CD4-positive, alpha-beta T cell treated with Interleukin-4 for 4 hours (primary cell): Measurements from ENCODE around the gene ODAD4.

Experiments
- DNase-seq: peaks from one replicate; pipeline ENCODE4 v3.0.0-alpha.2; 2020

Gene ODAD4

DNA sequence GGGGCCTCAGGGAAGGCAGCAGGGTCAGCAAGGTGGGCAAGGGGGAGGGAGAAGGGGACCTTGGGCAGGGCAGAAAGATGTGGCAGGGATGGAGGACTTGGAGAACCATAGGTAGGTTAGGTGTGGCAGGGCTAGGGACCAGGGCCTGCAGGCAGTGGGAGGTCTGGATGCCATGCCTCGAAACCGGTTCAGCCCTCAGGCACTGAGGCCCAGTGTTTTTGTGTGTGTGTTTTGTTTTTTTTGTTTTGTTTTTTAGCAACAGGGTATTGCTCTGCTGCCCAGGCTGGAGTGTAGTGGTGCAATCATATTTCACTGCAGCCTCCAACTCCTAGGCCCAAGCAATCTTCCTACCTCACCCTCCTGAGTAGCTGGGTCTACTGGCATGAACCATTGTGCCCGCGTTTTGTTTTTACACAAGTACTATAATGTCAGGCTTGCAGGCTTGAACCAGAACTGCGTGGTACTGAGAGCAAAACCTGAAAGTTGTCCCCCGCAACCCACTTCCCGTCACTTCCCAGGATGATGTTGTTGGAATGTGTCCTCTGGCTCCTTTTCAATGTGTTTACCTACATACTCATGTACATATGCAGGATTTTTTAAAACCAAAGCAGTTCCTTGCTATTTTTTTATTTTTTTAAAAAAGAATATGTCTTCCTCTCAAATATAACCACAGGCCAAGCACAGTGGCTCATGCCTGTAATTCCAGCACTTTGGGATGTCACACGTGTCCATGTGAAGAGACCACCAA lies 12.4 kb downstream of the ODAD4 start:
- DNase-seq = no peak

DNA sequence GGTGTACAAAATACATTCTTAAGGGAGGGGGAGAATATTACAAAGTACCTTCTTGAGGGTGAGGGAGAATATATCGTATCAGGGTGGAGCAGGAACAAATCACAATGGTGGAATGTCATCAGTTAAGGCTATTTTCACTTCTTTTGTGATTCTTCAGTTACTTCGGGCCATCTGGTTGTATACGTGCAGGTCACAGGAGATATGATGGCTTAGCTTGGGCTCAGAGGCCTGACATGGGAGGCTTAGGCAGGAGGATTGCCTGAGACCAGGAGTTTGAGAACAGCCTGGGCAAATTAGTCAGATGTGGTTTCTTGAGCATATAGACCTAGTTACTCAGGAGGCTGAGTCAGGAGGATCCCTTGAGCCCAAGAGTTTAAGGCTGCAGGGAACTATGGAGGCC lies 13.1 kb downstream of the ODAD4 start:
- no peak for DNase-seq

DNA sequence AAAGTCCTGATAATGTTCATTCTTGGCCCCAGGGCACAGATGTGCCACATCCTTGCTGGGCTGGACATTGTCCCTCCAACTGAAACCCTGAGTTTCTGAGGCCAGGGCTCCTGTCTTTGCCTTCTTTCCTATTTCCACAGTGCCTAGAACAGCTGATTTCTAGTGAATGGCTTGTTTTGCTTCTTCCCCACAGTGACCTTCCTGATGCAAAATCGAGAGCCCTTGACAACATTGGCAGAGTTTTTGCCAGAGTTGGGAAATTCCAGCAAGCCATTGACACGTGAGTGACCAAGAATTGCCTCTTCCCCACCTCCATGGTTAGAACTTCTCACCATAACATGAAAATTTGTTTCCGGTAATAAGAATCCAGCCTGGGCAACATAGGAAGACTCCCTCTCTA lies 14.5 kb downstream of the ODAD4 start:
- DNase-seq = no peak

DNA sequence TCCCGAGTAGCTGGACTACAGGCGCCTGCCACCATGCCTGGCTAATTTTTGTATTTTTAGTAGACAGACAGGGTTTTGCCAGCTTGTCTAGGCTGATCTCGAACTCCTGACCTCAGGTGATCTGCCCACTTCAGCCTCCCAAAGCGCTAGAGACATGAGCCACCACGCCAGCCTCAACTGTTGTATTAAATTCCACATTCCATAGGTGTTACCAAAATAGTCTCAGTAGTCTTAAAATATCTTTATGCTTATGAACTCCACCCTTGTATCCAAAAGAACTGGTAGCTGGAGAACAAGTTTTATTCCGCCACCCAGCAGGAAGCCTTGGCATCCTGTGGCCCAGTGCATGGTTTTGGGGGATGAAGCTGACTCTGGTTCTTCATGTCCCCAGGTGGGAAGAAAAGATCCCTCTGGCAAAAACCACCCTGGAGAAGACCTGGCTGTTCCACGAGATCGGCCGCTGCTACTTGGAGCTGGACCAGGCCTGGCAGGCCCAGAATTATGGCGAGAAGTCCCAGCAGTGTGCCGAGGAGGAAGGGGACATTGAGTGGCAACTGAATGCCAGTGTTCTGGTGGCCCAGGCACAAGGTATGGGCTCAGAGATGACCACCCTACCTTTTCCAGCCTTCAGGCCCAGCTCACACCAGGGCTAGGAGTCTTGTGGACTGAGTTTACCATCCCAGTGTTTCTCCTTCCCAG lies 18.5 kb downstream of the ODAD4 start:
- DNase-seq = no peak

DNA sequence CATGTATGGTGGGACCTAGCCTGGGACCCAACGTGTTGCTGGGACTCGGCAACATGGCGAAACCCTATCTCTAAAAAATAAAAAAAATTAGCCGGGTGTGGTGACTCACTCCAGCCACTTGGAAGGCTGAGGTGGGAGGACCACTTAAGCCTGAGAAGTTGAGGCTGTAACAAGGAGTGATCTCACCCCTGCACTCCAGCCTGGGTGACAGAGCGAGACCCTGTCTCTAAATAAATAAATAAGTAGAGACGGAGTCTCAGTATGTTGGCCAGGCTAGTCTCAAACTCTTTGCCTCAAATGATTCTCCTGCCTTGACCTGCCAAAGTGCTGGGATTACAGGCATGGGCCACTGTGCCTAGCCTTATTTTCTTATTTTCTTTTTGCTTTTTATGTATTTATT lies 26.1 kb downstream of the ODAD4 start:
- DNase-seq = no peak

DNA sequence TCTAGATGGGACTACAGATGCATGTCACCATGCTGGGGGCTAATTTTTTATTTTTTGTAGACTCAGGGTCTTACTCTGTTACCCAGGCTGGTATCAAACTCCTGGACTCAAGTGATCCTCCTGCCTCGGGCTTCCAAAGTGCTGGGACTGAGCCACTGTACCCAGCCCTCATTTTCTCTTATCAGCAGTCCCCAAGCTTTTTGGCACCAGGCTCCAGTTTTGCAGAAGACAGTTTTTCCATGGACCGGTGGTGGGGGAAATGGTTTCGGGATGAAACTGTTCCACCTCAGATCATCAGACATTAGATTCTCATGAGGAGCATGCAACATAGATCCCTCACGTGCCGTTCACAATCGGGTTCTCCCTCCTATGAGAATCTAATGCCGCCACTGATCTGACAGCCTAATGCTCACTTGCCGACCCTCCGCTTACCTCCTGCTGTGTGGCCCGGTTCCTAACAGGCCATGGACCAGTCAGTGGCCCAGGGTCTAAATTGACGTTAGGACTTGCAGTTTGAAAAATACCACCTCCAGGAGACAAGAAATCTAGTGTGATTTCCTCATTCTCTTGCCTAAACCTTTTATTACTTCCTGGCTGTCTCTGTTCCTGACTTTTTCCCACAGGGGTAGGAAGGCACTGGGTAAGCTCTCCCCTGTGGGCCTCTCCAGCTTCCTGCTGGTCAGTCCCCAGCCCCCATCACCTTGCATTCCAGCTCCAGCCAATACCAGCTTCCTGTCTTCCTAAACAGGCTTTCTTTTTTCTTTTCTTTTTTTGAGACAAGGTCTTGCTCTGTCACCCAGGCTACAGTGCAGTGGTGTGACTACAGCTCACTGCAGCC lies 26.8 kb downstream of the ODAD4 start:
- no peak for DNase-seq

DNA sequence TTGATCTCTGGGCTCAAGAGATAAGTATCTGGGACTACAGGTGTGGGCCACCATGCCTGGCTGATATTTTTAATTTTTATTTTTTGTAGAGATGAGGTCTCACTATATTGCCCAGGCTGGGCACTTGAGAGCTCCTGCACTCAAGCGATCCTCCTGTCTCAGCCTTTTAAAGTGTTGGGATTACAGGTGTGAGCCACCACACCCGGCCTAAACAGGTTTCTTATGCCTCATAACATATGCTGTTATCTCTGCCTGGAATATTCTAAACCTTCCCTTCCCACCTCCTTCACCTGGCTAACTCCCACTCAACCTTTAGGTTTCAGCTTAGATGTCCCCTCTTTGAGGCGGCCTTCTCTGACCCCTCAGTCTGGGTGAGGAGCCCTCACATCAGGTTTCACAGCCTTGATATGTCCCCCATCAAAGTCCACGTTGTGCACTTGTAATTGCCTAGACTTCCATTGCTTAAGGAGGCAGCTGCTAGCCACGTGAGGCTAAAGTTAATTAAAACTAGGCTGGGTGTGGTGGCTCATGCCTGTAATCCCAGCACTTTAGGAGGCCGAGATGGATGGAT lies 27.5 kb downstream of the ODAD4 start:
- no peak for DNase-seq

DNA sequence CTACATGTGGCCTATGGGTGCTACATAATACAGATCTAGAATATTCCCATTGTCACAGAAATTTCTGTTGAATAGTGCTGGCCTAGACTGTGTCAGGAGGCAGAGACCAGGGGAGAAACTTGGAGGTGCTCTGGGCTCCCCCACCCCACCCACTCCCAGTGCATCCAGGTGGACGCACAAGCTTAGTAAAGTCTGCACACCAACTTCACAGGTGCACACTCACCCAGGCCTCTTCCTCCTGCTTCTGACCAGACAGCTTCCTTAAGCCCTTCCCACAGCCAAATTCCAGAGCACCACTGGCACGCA lies 28.6 kb downstream of the ODAD4 start:
- no peak for DNase-seq

DNA sequence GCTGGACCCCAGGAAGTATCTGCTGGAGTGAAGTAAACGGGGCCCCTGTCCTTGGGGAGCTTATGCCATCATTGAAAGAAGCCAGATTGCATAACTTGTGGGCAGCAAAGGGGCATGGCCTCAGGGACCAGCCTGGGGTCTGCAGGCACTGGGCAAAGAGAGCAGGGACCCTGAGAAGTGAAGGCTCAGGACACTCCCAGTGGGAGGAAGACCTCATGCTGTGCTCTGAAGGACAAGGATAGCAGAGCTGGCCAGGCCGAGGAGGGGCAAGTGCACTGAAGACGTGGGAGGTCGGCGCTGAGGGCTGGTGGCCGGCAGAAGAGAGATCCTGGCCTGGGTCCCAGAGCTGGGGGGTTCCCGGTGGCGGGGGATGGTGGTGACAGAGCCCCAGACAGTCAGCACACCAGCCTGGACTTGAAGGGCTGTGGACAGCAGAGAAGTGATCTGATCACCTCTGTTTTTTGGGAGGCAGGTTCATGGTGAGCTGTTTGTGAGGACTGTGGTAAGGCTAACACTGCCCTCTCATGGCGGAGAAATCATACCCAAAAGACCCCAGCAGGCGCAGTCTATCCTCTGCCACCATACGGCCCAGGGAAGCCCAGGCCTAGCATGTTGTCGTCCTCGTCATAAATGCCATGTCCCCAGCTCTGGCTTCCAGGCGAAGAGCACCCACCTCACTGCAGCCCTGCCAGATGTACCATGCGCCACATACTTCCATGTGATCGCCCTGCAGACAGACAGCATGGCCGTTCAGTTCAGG lies 29.1 kb downstream of the ODAD4 start:
- DNase-seq = no peak

DNA sequence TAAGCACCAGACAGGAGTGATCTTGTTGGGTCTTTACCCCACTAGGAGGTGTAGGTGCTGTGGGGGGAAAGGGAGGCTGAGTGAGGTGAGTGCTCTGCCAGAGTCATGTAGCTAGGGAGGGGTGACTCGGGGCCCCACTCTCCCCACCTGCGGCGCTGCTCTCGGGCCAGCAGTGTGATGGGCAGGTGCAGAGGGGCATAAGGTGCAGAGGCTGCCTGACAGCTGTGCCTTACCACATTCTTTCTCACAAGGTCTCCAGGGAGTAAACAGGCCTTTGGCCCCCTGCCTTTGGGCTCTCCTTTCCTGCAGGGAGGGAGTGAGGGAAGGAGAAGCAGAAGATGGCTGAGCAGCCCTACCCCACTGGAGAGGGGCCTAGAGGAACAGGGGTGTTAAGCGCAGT lies 31.7 kb downstream of the ODAD4 start:
- DNase-seq = no peak

DNA sequence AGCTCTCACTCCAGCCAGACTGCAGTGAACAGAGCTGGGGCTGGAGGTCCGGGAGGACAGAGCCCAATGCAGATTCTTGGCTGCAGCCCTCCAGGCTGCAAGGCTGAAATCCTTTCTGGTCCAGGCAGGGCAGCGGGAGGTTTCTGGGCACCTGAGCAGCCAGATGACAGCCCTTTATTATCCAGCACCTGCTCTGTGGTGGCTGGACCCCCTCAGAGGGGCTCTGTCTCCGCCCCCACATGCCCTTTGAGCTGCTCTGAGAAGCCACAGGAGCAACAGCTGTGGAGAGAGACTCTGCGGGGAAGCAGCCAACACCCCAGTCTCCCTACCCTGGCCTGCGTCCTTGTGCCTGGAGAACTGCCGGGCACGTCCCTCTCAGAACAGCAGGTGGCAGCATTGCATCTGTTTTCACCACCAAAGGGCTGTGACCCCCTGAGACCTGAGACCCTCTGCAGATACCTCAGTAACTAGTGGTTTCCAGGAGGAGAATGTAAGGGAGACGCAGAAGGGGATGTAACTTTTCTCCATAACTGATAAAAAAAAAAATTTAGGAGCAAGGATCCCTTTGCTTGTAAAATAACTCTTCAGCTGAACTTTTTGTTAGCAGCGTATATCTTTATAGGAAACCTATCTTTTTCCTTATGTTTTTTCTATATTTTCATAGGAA lies 32.5 kb downstream of the ODAD4 start:
- DNase-seq = peak; percentile 64

DNA sequence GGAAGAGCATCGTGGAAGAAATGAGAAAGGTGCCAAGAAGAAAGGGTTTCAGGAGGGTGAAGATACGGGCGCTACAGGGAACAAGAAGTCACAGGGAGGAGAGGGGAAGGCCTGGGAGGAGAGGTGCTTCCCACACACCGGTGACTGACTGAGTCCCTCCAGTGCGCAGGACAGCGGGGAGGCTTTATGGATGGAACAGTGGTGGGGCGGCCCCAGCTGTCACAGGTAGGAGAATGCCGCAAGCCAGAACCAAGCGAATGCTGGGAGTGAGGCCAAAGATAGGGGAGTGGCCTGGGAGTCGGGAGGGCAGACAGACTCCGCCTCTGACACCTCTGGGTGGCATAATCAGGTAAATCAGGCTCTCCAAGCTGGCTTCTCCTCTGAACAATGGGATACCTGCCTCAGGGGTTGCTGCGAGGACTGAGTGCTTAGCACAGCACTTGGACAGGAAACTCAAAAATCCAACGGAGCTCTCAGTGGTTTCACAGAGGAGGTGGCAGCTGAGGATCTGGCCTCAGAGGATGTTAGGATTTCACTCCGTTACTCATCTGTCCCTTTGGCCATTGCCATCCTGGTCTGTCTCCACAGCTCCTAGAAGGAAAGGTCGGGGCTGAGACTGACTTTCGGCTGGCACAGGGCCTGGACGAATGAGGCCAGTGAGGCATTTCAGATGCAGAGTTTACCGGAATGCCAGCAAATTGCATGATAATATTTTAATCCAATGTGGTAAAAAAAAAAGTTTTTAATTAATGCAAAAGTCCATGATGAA lies 35.5 kb downstream of the ODAD4 start:
- peak; percentile 70 for DNase-seq

DNA sequence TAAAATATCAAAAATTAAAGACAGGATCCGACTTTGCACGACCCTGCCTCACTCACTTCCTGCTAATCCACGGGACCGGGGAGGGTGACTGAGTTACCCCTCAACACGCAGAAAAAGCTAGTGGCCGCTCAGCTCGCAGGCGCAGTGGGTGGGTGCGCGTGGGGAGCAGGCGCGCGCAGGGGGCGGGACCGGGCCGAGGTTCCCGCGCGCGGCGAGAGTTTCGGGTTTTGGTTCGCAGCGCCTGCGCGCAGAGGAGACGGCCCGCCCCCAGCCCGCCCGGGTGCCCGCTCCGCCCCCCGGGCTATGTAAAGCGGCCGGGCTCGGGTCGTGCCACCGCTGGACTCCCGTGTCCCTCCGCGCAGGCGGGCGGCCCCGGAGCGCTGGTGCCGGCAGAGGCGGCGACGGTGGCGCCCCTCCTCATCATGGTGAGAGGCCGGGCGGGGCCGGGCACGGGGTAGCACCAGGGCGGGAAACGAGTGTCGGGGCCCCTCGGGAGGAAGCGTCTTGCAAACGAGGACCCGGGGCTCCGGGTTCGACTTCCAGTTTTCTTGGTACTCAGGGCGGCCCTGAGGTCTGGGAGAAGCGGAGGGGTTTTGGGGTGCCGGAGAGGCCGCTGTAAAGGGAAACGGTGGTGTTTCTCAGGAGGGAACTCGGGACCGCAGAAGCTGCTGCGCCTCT lies 36.2 kb downstream of the ODAD4 start, which contains the start of gene CNP:
CNP (plus strand) TSS at position 333 of the 678 bp plus-strand sequence; CDS start at position 423, 90 bp downstream.
- DNase-seq = peak; percentile 88

DNA sequence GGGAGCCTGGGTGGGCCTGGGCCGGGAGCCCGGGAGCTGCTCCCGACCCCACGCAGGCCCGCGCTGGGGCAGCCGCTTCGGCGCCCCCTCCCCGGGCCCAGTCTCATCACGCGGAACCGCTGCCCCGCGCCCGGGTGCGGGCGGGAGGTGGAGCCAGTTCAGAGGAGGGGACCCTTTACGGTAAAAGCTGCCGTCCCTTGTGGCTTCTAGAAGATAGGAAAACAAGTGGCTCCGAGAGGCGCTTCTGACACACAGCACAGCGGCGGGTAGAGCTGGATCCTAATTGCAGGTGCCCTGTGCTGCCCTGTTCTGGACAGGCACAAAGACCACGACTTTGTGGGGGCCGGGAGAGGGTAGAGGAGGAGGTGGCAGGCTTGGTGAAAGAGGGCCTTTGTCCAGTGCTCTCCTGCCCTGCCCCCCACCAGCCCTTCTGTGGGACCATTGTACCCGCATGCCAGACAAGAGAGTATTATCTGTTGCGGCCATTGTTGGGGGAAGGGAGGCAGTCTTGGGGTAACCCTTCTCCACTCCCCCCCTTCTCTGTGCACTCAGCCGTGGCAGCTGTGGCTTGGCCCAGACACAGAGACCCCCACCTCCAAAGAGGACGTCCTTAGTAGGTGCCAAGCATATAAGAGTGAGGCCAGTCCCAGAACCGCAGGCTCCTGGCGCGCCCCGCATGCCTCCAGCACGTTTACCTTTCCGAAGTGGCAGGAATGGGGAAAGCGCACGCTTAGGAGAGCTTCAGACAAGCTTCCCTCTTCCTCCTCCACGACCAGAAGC lies 36.9 kb downstream of the ODAD4 start:
- DNase-seq = peak; percentile 22

DNA sequence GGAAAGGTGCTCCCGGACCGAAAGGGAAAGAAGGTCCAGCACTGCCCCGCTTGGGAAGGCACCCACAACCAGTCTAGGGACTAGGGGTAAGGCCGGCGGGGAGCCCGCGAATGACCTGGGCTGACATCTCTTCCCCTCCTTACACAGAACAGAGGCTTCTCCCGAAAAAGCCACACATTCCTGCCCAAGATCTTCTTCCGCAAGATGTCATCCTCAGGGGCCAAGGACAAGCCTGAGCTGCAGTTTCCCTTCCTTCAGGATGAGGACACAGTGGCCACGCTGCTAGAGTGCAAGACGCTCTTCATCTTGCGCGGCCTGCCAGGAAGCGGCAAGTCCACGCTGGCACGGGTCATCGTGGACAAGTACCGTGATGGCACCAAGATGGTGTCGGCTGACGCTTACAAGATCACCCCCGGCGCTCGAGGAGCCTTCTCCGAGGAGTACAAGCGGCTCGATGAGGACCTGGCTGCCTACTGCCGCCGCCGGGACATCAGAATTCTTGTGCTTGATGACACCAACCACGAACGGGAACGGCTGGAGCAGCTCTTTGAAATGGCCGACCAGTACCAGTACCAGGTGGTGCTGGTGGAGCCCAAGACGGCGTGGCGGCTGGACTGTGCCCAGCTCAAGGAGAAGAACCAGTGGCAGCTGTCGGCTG lies 37.6 kb downstream of the ODAD4 start:
- DNase-seq = no peak

DNA sequence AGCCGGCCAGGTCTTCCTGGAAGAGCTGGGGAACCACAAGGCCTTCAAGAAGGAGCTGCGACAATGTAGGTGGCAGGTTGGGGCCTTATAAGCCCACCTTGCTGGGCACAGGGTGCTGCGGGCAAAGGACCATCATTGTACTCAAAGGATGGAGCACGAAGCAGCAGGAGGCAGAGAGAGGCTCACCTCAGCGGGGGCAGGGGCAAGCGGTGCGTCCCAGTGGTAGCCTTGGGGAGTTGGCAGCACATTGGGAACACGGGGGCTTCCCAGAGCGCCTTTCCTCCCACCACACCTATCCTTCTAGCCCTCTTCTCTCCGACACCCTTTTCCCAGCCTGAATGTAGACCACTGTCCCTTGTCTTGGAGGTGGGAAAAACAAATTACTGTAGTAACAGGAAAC lies 38.3 kb downstream of the ODAD4 start:
- DNase-seq = no peak

DNA sequence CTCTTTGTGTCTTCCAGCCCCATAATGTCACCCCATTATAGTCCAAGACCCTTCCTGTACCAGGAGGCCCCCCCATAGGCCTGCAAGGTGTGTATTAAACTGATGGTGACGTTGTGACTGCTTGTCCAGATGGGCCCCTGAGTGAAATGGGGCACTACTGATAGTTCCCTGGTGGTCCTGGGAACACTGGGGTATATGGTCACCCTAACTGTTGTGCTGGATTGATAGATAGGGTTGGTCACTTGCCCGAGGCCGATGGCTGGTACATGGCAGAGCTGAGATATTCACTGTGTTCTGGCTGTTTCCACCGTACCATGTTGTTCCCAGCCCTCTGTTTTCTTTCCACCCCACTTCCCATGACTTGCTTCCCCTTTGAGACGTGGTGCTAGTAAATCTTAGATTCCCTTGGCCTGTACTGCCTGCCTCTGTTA lies 40.5 kb downstream of the ODAD4 start:
- no peak for DNase-seq

DNA sequence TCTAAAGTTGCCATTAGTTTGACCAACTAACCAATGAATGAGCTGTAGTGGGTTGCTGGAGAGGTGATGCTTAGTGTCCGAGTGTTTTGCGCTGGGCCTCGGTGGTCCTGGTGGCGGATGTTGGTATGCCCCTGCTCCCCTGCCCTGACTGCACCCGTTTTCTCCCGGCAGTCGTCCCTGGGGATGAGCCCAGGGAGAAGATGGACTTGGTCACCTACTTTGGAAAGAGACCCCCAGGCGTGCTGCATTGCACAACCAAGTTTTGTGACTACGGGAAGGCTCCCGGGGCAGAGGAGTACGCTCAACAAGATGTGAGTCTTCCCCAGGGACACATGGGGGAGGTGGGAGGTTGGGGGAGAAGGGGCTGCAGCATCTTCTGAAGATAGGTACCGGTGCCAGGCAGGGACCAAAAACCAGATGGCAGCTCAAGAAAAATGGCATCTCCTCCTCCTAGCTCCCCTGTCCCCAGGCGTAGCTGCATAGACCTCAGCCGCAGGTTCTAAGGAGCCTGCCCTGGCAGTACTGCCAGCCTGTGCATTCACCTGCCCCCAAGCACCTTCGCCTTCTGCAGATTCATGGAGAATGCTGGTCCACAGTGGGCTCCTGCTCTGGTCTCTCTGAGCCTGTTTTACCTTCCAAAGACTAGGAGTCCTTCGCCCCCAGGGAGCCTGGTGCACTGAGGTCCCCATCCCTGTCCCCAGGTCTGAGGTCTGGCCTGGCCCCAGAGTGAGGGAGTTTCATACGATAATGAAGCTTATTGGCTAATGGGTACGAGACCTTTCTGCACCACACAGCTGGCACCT lies 41.5 kb downstream of the ODAD4 start:
- DNase-seq = no peak
